HepG2 (cell line): Measurements from ENCODE around the gene SLC43A1. TPM values are rescaled to one million over a fixed set of nuclear protein-coding genes. Genes with fewer than 3 reads are reported as not detected.
A peak's percentile ranks its signal among the peaks of the same experiment; 100 is the strongest.

Source experiments
- FOXK1 ChIP-seq: sonication (generic); formaldehyde crosslinking; IDR thresholded peaks from 2 replicates; pipeline ENCODE4 v1.4.0; 2020; ENCODE audit warnings: low read depth, missing genetic modification reagents, borderline replicate concordance
- NCOA1 ChIP-seq: sonication (generic); formaldehyde crosslinking; IDR thresholded peaks from 2 replicates; pipeline ENCODE4 v1.9.0; 2021; ENCODE audit warnings: missing genetic modification reagents
- PITX1 ChIP-seq: sonication (generic); formaldehyde crosslinking; IDR thresholded peaks from 2 replicates; pipeline ENCODE4 v1.5.1; 2020; ENCODE audit warnings: mild to moderate bottlenecking, missing genetic modification reagents
- POLR2A ChIP-seq, 2 experiments: IDR thresholded peaks; 2 replicates each; pipeline ENCODE4 v1.6.1; 2011; ENCODE audit warnings: low read depth in 2 of 2, low read length in 2 of 2, mild to moderate bottlenecking in 1 of 2, moderate library complexity in 1 of 2; ENCODE audit not compliant: insufficient read depth in 1 of 2
- PRMT3 ChIP-seq: sonication (generic); formaldehyde crosslinking; IDR thresholded peaks from 2 replicates; pipeline ENCODE4 v1.8.1; 2022; ENCODE audit warnings: low read depth, mild to moderate bottlenecking, moderate library complexity, missing genetic modification reagents, borderline replicate concordance
- ZNF264 ChIP-seq: sonication (generic); formaldehyde crosslinking; IDR thresholded peaks from 2 replicates; pipeline ENCODE4 v1.4.0; 2020; ENCODE audit warnings: missing genetic modification reagents
- ZNF282 ChIP-seq: fragments of 450-650 bp; IDR thresholded peaks from 2 replicates; pipeline ENCODE4 v1.6.1; 2018; ENCODE audit not compliant: partially characterized antibody
- ZNF382 ChIP-seq: sonication (generic); formaldehyde crosslinking; IDR thresholded peaks from 2 replicates; pipeline ENCODE4 v1.5.0; 2020; ENCODE audit warnings: missing genetic modification reagents, mild to moderate bottlenecking, borderline replicate concordance
- ZNF792 ChIP-seq: IDR thresholded peaks from 2 replicates; pipeline ENCODE4 v1.6.1; 2016
- polyA plus RNA-seq, 8 experiments: library from polyadenylated mRNA; depleted of rRNA in 3 of 8; stranded (reverse) in 7 of 8; unstranded in 1 of 8; fragments of >200 nt; fragmentation: Illumina TruSeq in 4 of 8; extraction: Trizol in 4 of 8; gene quantifications; 2 replicates each; pipeline versions ENCODE4 v1.2.1 to v1.2.3, GENCODE V29; 2011 to 2016; ENCODE audit warnings: low read depth in 4 of 8, missing spikeins in 1 of 8, mixed read lengths in 1 of 8; ENCODE audit not compliant: insufficient read depth in 1 of 8
- total RNA-seq, 5 experiments: library from RNA; depleted of rRNA; stranded (reverse); fragments of >200 nt; fragmentation: Illumina TruSeq; extraction: Trizol; gene quantifications; 2 replicates each; pipeline ENCODE4 v1.2.3, GENCODE V29; 2016; ENCODE audit warnings: low read depth in 1 of 5
- TF ChIP-seq, protein P1 (sequence below): sonication (generic); formaldehyde crosslinking; IDR thresholded peaks from 2 replicates; pipeline ENCODE4 v1.5.1; 2020; ENCODE audit warnings: missing genetic modification reagents, mild to moderate bottlenecking, borderline replicate concordance
- TF ChIP-seq, protein P2 (sequence below): IDR thresholded peaks from 2 replicates; pipeline ENCODE4 v1.6.1; 2016
- TF ChIP-seq, protein P3 (sequence below): sonication (generic); formaldehyde crosslinking; IDR thresholded peaks from one replicate; pipeline ENCODE4 v1.5.1; 2020; ENCODE audit warnings: mild to moderate bottlenecking, missing genetic modification reagents; ENCODE audit errors: not compliant biosample characterization
- TF ChIP-seq, protein P4 (sequence below): IDR thresholded peaks from 2 replicates; pipeline ENCODE4 v1.6.1; 2016; ENCODE audit warnings: low read depth
- TF ChIP-seq, protein P5 (sequence below): fragments of 450-650 bp; IDR thresholded peaks from 2 replicates; pipeline ENCODE4 v1.6.1; 2016

Gene SLC43A1
- total and polyA plus RNA-seq, 2 of the 13 experiments (the other 11 are each of a cell fraction or from before 2014, with no cell fraction given), result 72.3 to 87.6 TPM

DNA sequence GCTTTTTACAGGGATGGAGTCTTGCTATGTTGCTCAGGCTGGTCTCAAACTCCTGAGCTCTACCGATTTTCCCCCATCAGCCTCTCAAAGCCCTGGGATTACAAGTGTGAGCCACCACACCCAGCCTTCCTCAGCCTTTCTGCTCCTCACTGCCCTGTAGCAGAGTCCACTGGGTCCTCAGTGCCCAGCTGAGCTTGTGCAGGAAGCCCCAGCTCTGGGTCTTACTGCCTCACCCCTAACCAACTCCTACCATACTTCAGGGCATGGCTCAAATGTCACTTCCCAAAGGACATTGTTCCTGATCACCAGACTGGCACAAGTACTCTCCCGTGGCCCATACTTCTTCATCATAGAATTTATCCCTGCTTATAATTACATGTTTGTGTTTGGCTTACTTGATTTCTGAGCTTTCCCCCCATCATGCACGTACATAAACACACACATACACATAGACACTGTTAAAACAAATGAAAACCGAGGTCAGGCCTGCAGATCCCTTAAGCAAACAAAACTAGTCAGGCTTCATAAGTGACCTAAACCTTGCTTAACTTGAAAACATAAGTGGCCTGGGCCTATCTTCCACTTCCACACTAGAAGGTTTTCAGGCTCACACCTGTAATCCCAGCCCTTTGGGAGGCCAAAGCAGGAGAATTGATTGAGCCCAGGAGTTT, 74.6 kb downstream of the SLC43A1 start (continued):
- TF ChIP-seq, protein P1, sequence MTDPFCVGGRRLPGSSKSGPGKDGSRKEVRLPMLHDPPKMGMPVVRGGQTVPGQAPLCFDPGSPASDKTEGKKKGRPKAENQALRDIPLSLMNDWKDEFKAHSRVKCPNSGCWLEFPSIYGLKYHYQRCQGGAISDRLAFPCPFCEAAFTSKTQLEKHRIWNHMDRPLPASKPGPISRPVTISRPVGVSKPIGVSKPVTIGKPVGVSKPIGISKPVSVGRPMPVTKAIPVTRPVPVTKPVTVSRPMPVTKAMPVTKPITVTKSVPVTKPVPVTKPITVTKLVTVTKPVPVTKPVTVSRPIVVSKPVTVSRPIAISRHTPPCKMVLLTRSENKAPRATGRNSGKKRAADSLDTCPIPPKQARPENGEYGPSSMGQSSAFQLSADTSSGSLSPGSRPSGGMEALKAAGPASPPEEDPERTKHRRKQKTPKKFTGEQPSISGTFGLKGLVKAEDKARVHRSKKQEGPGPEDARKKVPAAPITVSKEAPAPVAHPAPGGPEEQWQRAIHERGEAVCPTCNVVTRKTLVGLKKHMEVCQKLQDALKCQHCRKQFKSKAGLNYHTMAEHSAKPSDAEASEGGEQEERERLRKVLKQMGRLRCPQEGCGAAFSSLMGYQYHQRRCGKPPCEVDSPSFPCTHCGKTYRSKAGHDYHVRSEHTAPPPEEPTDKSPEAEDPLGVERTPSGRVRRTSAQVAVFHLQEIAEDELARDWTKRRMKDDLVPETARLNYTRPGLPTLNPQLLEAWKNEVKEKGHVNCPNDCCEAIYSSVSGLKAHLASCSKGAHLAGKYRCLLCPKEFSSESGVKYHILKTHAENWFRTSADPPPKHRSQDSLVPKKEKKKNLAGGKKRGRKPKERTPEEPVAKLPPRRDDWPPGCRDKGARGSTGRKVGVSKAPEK (CRISPR knock-in tag), result peak; percentile 28; the same call in 1 of the 2 replicates
- TF ChIP-seq, protein P2, sequence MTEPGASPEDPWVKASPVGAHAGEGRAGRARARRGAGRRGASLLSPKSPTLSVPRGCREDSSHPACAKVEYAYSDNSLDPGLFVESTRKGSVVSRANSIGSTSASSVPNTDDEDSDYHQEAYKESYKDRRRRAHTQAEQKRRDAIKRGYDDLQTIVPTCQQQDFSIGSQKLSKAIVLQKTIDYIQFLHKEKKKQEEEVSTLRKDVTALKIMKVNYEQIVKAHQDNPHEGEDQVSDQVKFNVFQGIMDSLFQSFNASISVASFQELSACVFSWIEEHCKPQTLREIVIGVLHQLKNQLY (CRISPR knock-in tag), result 0 out of 2 replicates have a peak, but pooled peaks have one; percentile 26
- TF ChIP-seq, protein P3, sequence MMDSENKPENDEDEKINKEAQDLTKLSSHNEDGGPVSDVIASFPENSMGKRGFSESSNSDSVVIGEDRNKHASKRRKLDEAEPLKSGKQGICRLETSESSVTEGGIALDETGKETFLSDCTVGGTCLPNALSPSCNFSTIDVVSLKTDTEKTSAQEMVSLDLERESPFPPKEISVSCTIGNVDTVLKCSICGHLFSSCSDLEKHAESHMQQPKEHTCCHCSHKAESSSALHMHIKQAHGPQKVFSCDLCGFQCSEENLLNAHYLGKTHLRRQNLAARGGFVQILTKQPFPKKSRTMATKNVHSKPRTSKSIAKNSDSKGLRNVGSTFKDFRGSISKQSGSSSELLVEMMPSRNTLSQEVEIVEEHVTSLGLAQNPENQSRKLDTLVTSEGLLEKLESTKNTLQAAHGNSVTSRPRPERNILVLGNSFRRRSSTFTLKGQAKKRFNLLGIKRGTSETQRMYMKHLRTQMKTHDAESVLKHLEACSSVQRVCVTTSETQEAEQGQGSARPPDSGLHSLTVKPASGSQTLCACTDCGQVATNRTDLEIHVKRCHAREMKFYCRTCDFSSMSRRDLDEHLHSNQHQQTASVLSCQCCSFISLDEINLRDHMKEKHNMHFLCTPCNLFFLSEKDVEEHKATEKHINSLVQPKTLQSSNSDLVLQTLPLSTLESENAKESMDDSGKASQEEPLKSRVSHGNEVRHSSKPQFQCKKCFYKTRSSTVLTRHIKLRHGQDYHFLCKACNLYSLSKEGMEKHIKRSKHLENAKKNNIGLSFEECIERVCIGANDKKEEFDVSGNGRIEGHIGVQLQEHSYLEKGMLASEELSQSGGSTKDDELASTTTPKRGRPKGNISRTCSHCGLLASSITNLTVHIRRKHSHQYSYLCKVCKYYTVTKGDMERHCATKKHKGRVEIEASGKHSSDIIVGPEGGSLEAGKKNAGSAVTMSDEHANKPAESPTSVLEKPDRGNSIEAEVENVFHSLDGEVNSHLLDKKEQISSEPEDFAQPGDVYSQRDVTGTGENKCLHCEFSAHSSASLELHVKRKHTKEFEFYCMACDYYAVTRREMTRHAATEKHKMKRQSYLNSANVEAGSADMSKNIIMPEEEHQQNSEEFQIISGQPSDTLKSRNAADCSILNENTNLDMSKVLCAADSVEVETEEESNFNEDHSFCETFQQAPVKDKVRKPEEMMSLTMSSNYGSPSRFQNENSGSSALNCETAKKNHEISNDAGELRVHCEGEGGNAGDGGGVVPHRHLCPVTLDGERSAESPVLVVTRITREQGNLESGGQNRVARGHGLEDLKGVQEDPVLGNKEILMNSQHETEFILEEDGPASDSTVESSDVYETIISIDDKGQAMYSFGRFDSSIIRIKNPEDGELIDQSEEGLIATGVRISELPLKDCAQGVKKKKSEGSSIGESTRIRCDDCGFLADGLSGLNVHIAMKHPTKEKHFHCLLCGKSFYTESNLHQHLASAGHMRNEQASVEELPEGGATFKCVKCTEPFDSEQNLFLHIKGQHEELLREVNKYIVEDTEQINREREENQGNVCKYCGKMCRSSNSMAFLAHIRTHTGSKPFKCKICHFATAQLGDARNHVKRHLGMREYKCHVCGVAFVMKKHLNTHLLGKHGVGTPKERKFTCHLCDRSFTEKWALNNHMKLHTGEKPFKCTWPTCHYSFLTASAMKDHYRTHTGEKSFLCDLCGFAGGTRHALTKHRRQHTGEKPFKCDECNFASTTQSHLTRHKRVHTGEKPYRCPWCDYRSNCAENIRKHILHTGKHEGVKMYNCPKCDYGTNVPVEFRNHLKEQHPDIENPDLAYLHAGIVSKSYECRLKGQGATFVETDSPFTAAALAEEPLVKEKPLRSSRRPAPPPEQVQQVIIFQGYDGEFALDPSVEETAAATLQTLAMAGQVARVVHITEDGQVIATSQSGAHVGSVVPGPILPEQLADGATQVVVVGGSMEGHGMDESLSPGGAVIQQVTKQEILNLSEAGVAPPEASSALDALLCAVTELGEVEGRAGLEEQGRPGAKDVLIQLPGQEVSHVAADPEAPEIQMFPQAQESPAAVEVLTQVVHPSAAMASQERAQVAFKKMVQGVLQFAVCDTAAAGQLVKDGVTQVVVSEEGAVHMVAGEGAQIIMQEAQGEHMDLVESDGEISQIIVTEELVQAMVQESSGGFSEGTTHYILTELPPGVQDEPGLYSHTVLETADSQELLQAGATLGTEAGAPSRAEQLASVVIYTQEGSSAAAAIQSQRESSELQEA (CRISPR knock-in tag), result no peak
- TF ChIP-seq ZNF792 (CRISPR knock-in tag), result peak; percentile 75; the same call in 1 of the 2 replicates
- TF ChIP-seq PRMT3 (CRISPR knock-in tag), result no peak
- no peak for TF ChIP-seq ZNF382 (CRISPR knock-in tag)
- TF ChIP-seq, protein P4, sequence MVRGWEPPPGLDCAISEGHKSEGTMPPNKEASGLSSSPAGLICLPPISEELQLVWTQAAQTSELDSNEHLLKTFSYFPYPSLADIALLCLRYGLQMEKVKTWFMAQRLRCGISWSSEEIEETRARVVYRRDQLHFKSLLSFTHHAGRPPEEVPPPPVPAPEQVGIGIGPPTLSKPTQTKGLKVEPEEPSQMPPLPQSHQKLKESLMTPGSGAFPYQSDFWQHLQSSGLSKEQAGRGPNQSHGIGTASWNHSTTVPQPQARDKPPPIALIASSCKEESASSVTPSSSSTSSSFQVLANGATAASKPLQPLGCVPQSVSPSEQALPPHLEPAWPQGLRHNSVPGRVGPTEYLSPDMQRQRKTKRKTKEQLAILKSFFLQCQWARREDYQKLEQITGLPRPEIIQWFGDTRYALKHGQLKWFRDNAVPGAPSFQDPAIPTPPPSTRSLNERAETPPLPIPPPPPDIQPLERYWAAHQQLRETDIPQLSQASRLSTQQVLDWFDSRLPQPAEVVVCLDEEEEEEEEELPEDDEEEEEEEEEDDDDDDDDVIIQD (CRISPR knock-in tag), result peak; percentile 58; the same call in 1 of the 2 replicates
- 0 out of 2 replicates have a peak, but pooled peaks have one; percentile 36 for TF ChIP-seq NCOA1 (CRISPR knock-in tag)
- peak; percentile 60; the same call in 1 of the 2 replicates for TF ChIP-seq ZNF264 (CRISPR knock-in tag)
- TF ChIP-seq POLR2A (IDR thresholded peaks at IDR 0.05; ENCODE audit: insufficient read depth in 1 of 2, low read depth in 2 of 2, low read length in 2 of 2), result no peak
- TF ChIP-seq PITX1 (CRISPR knock-in tag), result 0 out of 2 replicates have a peak, but pooled peaks have one; percentile 57
- peak; percentile 37; the same call in 1 of the 2 replicates for TF ChIP-seq FOXK1
- no peak for TF ChIP-seq ZNF282
- TF ChIP-seq, protein P5, sequence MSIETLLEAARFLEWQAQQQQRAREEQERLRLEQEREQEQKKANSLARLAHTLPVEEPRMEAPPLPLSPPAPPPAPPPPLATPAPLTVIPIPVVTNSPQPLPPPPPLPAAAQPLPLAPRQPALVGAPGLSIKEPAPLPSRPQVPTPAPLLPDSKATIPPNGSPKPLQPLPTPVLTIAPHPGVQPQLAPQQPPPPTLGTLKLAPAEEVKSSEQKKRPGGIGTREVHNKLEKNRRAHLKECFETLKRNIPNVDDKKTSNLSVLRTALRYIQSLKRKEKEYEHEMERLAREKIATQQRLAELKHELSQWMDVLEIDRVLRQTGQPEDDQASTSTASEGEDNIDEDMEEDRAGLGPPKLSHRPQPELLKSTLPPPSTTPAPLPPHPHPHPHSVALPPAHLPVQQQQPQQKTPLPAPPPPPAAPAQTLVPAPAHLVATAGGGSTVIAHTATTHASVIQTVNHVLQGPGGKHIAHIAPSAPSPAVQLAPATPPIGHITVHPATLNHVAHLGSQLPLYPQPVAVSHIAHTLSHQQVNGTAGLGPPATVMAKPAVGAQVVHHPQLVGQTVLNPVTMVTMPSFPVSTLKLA, result 0 out of 2 replicates have a peak, but pooled peaks have one; percentile 26
